A673 (cell line): ENCODE measurements around the gene CAPN7. TPM values are rescaled to one million over a fixed set of nuclear protein-coding genes. Genes with fewer than 3 reads are reported as not detected.

ENCODE experiments used
- BruUV-seq: library from RNA; stranded (reverse); fragments of 400-500 nt; replicated peaks from 2 replicates; lab custom pipeline; 2021; lab: Mats Ljungman, UMichigan
- CTCF ChIA-PET: fragments of 300-600 bp; sonication (Branson Sonifier 250); formaldehyde crosslinking; loops from one replicate; lab custom pipeline; 2022; ENCODE audit warnings: antibody characterized with exemption; lab: Charles Lee
- POLR2A ChIA-PET: fragments of 300-600 bp; sonication (Branson Sonifier 250); formaldehyde crosslinking; loops from one replicate; lab custom pipeline; 2022; ENCODE audit warnings: antibody characterized with exemption; ENCODE audit not compliant: low non-redundant PET; lab: Charles Lee
- DNase-seq: peaks from one replicate; pipeline ENCODE4 v3.0.0-alpha.2; 2015; ENCODE audit warnings: low spot score
- H3K27ac ChIP-seq: fragments of 200-600 bp; sonication (generic); 2 replicates; pipeline ENCODE4 v1.5.1; 2016; ENCODE audit warnings: mixed run types, low read depth, mild to moderate bottlenecking, mixed read lengths, antibody characterized with exemption, low read length; ENCODE audit not compliant: poor library complexity, severe bottlenecking
- H3K27me3 ChIP-seq: fragments of 200-600 bp; sonication (generic); replicated peaks from 2 replicates; pipeline ENCODE4 v1.6.1; 2017; ENCODE audit warnings: mixed run types, low read depth, mild to moderate bottlenecking, mixed read lengths, antibody characterized with exemption, low read length; ENCODE audit not compliant: insufficient read depth, poor library complexity
- H3K36me3 ChIP-seq: fragments of 200-600 bp; sonication (generic); 2 replicates; pipeline ENCODE4 v1.6.1; 2016; ENCODE audit warnings: mixed run types, mild to moderate bottlenecking, mixed read lengths, antibody characterized with exemption, low read length; ENCODE audit not compliant: insufficient read depth, poor library complexity, severe bottlenecking
- H3K4me1 ChIP-seq: fragments of 200-600 bp; sonication (generic); 2 replicates; pipeline ENCODE4 v1.6.1; 2017; ENCODE audit warnings: mixed run types, mild to moderate bottlenecking, mixed read lengths, antibody characterized with exemption, low read length; ENCODE audit not compliant: insufficient read depth, poor library complexity, severe bottlenecking
- H3K4me3 ChIP-seq: fragments of 200-600 bp; sonication (generic); 2 replicates; pipeline ENCODE4 v1.5.1; 2016; ENCODE audit warnings: low read depth, mixed run types, mild to moderate bottlenecking, mixed read lengths, low read length; ENCODE audit not compliant: poor library complexity, severe bottlenecking
- H3K9me3 ChIP-seq: fragments of 200-600 bp; sonication (generic); 2 replicates; pipeline ENCODE4 v1.6.1; 2016; ENCODE audit warnings: mixed run types, low read depth, mild to moderate bottlenecking, mixed read lengths, antibody characterized with exemption, low read length; ENCODE audit not compliant: poor library complexity, severe bottlenecking
- EZH2 ChIP-seq: fragments of 200-600 bp; sonication (generic); IDR thresholded peaks from 2 replicates; pipeline ENCODE4 v1.6.1; 2017; ENCODE audit warnings: borderline replicate concordance, low read depth, mild to moderate bottlenecking, mixed read lengths, antibody characterized with exemption, low read length; ENCODE audit not compliant: poor library complexity, severe bottlenecking
- intact Hi-C: fragments of 100-400 bp; cut with micrococcal nuclease; formaldehyde crosslinking; loops from one replicate; pipeline ENCODE4 v1.10.0; 2022; ENCODE audit not compliant: unreplicated experiment
- total RNA-seq: library from RNA; stranded (reverse); gene quantifications from 2 replicates; pipeline ENCODE4 v1.2.3, GENCODE V29; 2021
- TF ChIP-seq, protein P1 (sequence below): fragments of 300-800, 200-600 bp; sonication (generic); conservative IDR thresholded peaks from 2 replicates; pipeline ENCODE4 v1.5.1; 2017; ENCODE audit warnings: low read depth, mild to moderate bottlenecking, antibody characterized with exemption, low read length, moderate library complexity, mixed read lengths

The CAPN7 gene
- total RNA-seq, 1 experiment from 2014 or later: 38.6 TPM

DNA sequence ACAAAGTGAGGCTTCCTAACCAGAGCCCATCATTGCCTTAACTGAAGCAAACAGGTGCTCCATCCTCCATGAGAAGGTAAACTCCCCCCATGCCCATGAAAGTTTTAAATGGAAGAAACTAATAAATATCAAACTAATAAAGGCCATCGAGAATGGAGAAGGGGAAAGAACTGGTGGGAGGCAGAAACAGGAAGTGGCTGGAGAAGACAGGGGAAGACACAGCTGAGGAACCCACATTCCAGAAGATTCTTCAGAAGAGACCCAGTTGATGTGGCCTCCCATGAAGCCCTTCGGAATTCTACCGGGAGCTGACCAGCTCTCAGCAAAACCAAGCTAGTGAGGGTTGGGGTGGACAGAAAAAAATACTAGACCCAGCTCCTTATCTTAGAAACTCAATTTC is 84.7 kb downstream of the CAPN7 start:
- no TSS peak for BruUV-seq
- ChIA-PET CTCF (no interaction called here), POLR2A (no interaction called here)
- Histone ChIP-seq H3K27ac (no peak overlapping the region), H3K36me3 (no peaks in the 10 kb centered on the region), H3K27me3 (no peaks in the 10 kb centered on the region), H3K9me3 (no peaks in the 10 kb centered on the region), H3K4me3 (no peak overlapping the region), H3K4me1 (peaks cover 17% of the 10 kb centered on the region)
- intact Hi-C loops: no loop called here
- no peak for DNase-seq
- TF ChIP-seq EZH2: no peak
- TF ChIP-seq, protein P1, sequence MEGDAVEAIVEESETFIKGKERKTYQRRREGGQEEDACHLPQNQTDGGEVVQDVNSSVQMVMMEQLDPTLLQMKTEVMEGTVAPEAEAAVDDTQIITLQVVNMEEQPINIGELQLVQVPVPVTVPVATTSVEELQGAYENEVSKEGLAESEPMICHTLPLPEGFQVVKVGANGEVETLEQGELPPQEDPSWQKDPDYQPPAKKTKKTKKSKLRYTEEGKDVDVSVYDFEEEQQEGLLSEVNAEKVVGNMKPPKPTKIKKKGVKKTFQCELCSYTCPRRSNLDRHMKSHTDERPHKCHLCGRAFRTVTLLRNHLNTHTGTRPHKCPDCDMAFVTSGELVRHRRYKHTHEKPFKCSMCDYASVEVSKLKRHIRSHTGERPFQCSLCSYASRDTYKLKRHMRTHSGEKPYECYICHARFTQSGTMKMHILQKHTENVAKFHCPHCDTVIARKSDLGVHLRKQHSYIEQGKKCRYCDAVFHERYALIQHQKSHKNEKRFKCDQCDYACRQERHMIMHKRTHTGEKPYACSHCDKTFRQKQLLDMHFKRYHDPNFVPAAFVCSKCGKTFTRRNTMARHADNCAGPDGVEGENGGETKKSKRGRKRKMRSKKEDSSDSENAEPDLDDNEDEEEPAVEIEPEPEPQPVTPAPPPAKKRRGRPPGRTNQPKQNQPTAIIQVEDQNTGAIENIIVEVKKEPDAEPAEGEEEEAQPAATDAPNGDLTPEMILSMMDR: no peak

DNA sequence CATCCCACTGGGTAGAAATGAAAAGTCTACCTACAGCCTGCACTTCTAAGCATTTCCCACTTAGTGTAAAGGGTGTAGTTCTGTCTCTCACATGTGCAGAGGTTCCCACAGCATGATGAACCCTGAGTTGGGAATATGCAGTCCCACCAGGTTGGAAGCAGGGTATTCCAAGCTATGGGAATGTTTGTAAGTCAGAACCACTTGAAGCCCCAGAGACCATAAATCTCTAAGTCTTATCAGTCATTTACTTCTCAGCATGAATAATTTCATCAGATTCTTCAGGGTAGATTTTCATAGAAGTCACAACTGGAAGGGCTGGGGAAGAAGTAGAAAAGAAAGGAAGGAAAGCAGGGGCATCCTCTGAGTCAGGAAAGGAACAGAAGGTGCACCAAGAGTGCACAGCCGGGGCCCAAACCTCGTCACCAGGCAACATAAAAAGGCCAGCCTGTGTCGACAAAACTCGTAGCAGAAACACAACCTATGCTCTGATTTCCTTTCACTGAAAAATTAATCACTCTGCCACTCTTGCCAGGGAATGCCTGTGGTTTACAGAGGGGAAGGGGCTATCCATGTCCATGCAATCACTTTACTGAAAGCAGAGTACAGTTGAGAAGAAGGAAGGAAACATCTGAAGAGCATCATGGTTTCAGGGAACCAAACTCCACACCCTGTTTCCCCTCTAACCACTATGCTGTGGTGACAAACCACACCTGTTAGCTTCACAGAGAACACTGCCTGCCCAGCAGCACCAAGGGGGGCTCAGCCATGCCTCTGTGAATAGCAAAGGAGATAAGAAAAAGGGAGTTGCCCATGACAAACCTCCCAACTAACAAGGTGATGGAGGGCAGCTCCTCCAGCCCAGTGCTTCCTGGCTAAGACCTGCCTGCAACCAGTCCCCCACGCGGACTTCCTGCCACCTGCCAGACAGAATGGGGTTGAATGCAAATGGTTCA is 85.8 kb downstream of the CAPN7 start:
- H3K4me1 ChIP-seq: peaks cover 17% of the 10 kb centered on the region
- BruUV-seq: no TSS peak
- no peak overlapping the region for H3K27ac ChIP-seq
- DNase-seq: no peak
- H3K27me3 ChIP-seq: no peaks in the 10 kb centered on the region
- H3K9me3 ChIP-seq: no peaks in the 10 kb centered on the region
- no peak overlapping the region for H3K4me3 ChIP-seq
- CTCF ChIA-PET: no interaction called here
- intact Hi-C loops: no loop called here
- POLR2A ChIA-PET: no interaction called here
- TF ChIP-seq, protein P1: no peak
- no peak for TF ChIP-seq EZH2
- H3K36me3 ChIP-seq: no peaks in the 10 kb centered on the region

DNA sequence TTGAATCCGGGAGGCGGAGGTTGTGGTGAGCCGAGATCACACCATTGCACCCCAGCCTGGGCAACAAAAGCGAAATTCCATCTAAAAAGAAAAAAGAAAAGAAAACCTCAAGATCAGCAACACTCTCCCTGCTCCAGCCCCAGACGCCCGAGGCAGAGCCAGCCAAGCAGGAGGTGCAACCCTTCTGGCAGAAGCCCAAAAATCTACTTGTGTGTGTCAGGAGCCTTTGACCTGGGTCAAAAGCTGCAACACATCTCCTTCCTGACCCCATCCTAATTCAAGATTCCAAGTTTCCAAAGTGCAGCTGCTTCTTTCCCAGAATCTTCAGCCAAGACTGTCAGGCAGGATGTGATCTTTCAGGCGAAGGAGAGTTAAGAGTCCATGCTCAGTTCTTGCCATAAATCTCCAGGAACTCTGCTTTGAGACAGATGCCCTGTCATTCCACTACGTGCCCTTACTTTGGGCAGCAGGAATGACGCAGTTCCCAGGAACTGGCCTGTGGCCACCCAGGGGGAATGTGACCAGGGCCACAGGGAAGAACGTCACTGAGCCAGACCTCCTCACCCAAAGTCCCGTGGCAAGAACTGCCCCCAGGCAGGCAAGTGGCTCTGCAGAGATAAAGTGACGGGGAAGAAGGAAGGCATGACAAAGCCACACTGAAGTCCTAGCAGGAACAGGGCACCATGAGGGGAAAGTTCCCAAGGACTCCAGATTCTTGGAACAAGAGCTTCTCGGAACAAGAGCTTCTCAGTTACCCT is 86.9 kb downstream of the CAPN7 start:
- Histone ChIP-seq H3K36me3 (no peaks in the 10 kb centered on the region), H3K4me1 (peaks cover 11% of the 10 kb centered on the region), H3K9me3 (no peaks in the 10 kb centered on the region), H3K4me3 (no peak overlapping the region), H3K27me3 (no peaks in the 10 kb centered on the region), H3K27ac (no peak overlapping the region)
- BruUV-seq: no TSS peak
- ChIA-PET POLR2A (no interaction called here), CTCF (no interaction called here)
- DNase-seq: no peak
- TF ChIP-seq EZH2: no peak
- TF ChIP-seq, protein P1: no peak
- intact Hi-C loops: no loop called here
